Measurements from ENCODE around the gene CD81.

Gene CD81

GRCh38 chr11:2421996-2422395, 44.9 kb downstream of the CD81 start:
- H3K4me1 ChIP-seq (ENCODE audit: control insufficient read depth, low read length) = no peaks in the 10 kb centered on the region
- H3K4me2 ChIP-seq (ENCODE audit: low read length) = no peak overlapping the region
- H3K4me3 ChIP-seq (ENCODE audit: low read length) = no peak overlapping the region
- no peaks in the 10 kb centered on the region for H3K27me3 ChIP-seq (ENCODE audit: control insufficient read depth, low read length)
- no peaks in the 10 kb centered on the region for H3K79me2 ChIP-seq (ENCODE audit: control insufficient read depth, low read length)
- H4K20me1 ChIP-seq (ENCODE audit: control insufficient read depth, insufficient read depth, low read depth, low read length) = no peaks in the 10 kb centered on the region
- no peak for TF ChIP-seq EZH2phosphoT487 (IDR thresholded peaks at IDR 0.05; ENCODE audit: borderline replicate concordance, low read length)
- no peak for TF ChIP-seq CTCF (IDR thresholded peaks at IDR 0.05; ENCODE audit: low read depth, low read length, poor library complexity, severe bottlenecking)
- H3K9me3 ChIP-seq (ENCODE audit: control insufficient read depth, insufficient read depth, low read length) = no peaks in the 10 kb centered on the region
- H3F3A ChIP-seq (ENCODE audit: control insufficient read depth, insufficient read depth) = no peaks in the 10 kb centered on the region
- no peaks in the 10 kb centered on the region for H3K36me3 ChIP-seq (ENCODE audit: control insufficient read depth, low read length)
- H3K9me2 ChIP-seq (replicated peaks; ENCODE audit: control insufficient read depth, low read length) = no peaks in the 10 kb centered on the region
- no peak overlapping the region for H3K27ac ChIP-seq (ENCODE audit: low read depth, low read length)

GRCh38 chr11:2422461-2423156, 45.5 kb downstream of the CD81 start:
- TF ChIP-seq CTCF (IDR thresholded peaks at IDR 0.05; ENCODE audit: low read depth, low read length, poor library complexity, severe bottlenecking) (no peak), EZH2phosphoT487 (IDR thresholded peaks at IDR 0.05; ENCODE audit: borderline replicate concordance, low read length) (no peak)

GRCh38 chr11:2423157-2424025, 46.3 kb downstream of the CD81 start:
- no peaks in the 10 kb centered on the region for H3K36me3 ChIP-seq (ENCODE audit: control insufficient read depth, low read length)
- H3K4me1 ChIP-seq (ENCODE audit: control insufficient read depth, low read length) = no peaks in the 10 kb centered on the region

More at GRCh38 chr11:2422461-2423156, 45.5 kb downstream of the CD81 start:
- Histone ChIP-seq H3K79me2 (ENCODE audit: control insufficient read depth, low read length) (no peaks in the 10 kb centered on the region), H3K27ac (ENCODE audit: low read depth, low read length) (no peak overlapping the region), H3K9me3 (ENCODE audit: control insufficient read depth, insufficient read depth, low read length) (no peaks in the 10 kb centered on the region), H3K27me3 (ENCODE audit: control insufficient read depth, low read length) (no peaks in the 10 kb centered on the region), H4K20me1 (ENCODE audit: control insufficient read depth, insufficient read depth, low read depth, low read length) (no peaks in the 10 kb centered on the region), H3K9me2 (replicated peaks; ENCODE audit: control insufficient read depth, low read length) (no peaks in the 10 kb centered on the region), H3K4me1 (ENCODE audit: control insufficient read depth, low read length) (no peaks in the 10 kb centered on the region), H3K36me3 (ENCODE audit: control insufficient read depth, low read length) (no peaks in the 10 kb centered on the region), H3K4me2 (ENCODE audit: low read length) (no peak overlapping the region), H3K4me3 (ENCODE audit: low read length) (no peak overlapping the region), H3F3A (ENCODE audit: control insufficient read depth, insufficient read depth) (no peaks in the 10 kb centered on the region)

More at GRCh38 chr11:2423157-2424025, 46.3 kb downstream of the CD81 start:
- TF ChIP-seq CTCF (IDR thresholded peaks at IDR 0.05; ENCODE audit: low read depth, low read length, poor library complexity, severe bottlenecking) = no peak
- TF ChIP-seq EZH2phosphoT487 (IDR thresholded peaks at IDR 0.05; ENCODE audit: borderline replicate concordance, low read length) = no peak
- H3K4me3 ChIP-seq (ENCODE audit: low read length) = no peak overlapping the region
- no peak overlapping the region for H3K4me2 ChIP-seq (ENCODE audit: low read length)
- H3K27me3 ChIP-seq (ENCODE audit: control insufficient read depth, low read length) = no peaks in the 10 kb centered on the region
- no peaks in the 10 kb centered on the region for H4K20me1 ChIP-seq (ENCODE audit: control insufficient read depth, insufficient read depth, low read depth, low read length)
- H3K79me2 ChIP-seq (ENCODE audit: control insufficient read depth, low read length) = no peaks in the 10 kb centered on the region
- no peak overlapping the region for H3K27ac ChIP-seq (ENCODE audit: low read depth, low read length)
- no peaks in the 10 kb centered on the region for H3F3A ChIP-seq (ENCODE audit: control insufficient read depth, insufficient read depth)
- no peaks in the 10 kb centered on the region for H3K9me2 ChIP-seq (replicated peaks; ENCODE audit: control insufficient read depth, low read length)
- no peaks in the 10 kb centered on the region for H3K9me3 ChIP-seq (ENCODE audit: control insufficient read depth, insufficient read depth, low read length)
